EH (cell line): ENCODE data around the gene TMEM140.

Experiments used
- DNase-seq: peaks from one replicate; pipeline ENCODE4 v3.0.0-alpha.2; 2015; ENCODE audit warnings: low read depth

TMEM140 gene

GRCh38 chr7:135174941-135175340 lies 27.1 kb downstream of the TMEM140 start:
- DNase-seq: no peak

GRCh38 chr7:135175931-135176330 lies 28.1 kb downstream of the TMEM140 start:
- DNase-seq: no peak

- no peak for DNase-seq
These were observed 29.3 kb downstream of the TMEM140 start for GRCh38 chr7:135177028-135177696.

GRCh38 chr7:135178364-135178763 lies 30.5 kb downstream of the TMEM140 start:
- DNase-seq: no peak

GRCh38 chr7:135179321-135179925 lies 31.6 kb downstream of the TMEM140 start:
- no peak for DNase-seq

- no peak for DNase-seq
These were observed 32.2 kb downstream of the TMEM140 start for GRCh38 chr7:135180122-135180521.

- no peak for DNase-seq
These were observed 33.5 kb downstream of the TMEM140 start for GRCh38 chr7:135181261-135181928.

- no peak for DNase-seq
These were observed 34.2 kb downstream of the TMEM140 start for GRCh38 chr7:135181929-135182678.

GRCh38 chr7:135183478-135183877 lies 35.6 kb downstream of the TMEM140 start:
- DNase-seq: no peak

GRCh38 chr7:135184254-135184841 lies 36.5 kb downstream of the TMEM140 start:
- DNase-seq: no peak

- DNase-seq: no peak
These were observed 37.8 kb downstream of the TMEM140 start for GRCh38 chr7:135185471-135186260.

GRCh38 chr7:135186261-135186540 lies 38.3 kb downstream of the TMEM140 start:
- DNase-seq: no peak

GRCh38 chr7:135186841-135187253 lies 39.0 kb downstream of the TMEM140 start:
- no peak for DNase-seq

GRCh38 chr7:135188298-135188984 lies 40.6 kb downstream of the TMEM140 start:
- DNase-seq: no peak

GRCh38 chr7:135189221-135189662 lies 41.4 kb downstream of the TMEM140 start:
- no peak for DNase-seq

GRCh38 chr7:135189961-135190360 lies 42.1 kb downstream of the TMEM140 start:
- peak; percentile 14 for DNase-seq

GRCh38 chr7:135190703-135191102 lies 42.8 kb downstream of the TMEM140 start:
- DNase-seq: no peak

- no peak for DNase-seq
These were observed 45.2 kb downstream of the TMEM140 start for GRCh38 chr7:135192914-135193536.

GRCh38 chr7:135193615-135194081 lies 45.8 kb downstream of the TMEM140 start:
- DNase-seq: peak; percentile 98

GRCh38 chr7:135194494-135195095 lies 46.7 kb downstream of the TMEM140 start:
- peak; percentile 34 for DNase-seq
